Measurements from ENCODE around the gene BUD31. TPM values are rescaled to one million over a fixed set of nuclear protein-coding genes. Genes with fewer than 3 reads are reported as not detected.

The BUD31 gene
- total and polyA plus RNA-seq, 4 donors, result 18.5 to 55.9 (median 32.0) TPM

DNA sequence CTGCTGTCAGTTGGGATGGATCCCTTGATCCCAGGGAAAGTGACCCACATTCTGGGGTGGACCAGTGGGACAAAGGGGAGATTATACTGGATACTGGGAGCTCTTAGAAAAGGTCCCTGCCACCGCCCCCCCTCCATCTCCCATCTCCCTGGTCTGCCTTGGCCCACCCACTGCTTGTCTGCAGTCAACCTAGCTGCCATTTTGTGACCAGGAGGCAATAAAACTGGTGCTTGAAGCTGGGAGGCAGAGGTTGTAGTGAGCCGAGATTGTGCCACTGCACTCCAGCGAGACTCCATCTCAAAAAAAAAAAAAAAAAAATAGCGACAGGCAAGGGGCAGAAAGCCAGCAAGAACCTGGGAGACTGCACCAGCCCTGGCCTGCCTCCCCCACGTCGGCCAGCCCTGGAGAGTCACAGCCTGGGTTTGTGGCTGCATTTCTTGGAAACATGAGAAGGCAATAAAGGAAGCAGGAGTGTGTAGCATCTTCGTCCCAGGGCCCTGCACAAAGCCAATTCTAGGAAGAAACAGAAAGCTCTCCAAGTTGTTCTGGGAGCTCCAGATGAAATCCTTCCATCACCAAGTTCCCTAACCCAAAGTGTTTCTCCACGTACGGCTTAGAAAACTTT is 38.9 kb upstream of the BUD31 start:
- peaks cover 4 to 18% (median 7%) of the 10 kb centered on the region in 4 donors for H3K36me3 ChIP-seq (ENCODE audit: control insufficient read depth in 4 of 4, insufficient read depth in 3 of 4, low read depth in 1 of 4, low read length in 3 of 4)
- WGBS, result 80% methylated on average over 9 of the region's 9 CpGs
- peaks cover 3 to 19% (median 13%) of the 10 kb centered on the region in 4 donors for H3K4me1 ChIP-seq (ENCODE audit: control insufficient read depth in 4 of 4, insufficient read depth in 4 of 4, low read length in 3 of 4)
- TF ChIP-seq NR2F2 (IDR thresholded peaks at IDR 0.05) (no peak), EGR1 (IDR thresholded peaks at IDR 0.05; ENCODE audit: low read depth in 2 of 2) (no peak), FOXA1 (IDR thresholded peaks at IDR 0.05) (no peak), ATF3 (IDR thresholded peaks at IDR 0.05) (no peak), YY1 (IDR thresholded peaks at IDR 0.05) (no peak), RAD21 (IDR thresholded peaks at IDR 0.05) (no peak), TAF1 (conservative IDR thresholded peaks at IDR 0.05) (no peak), HNF4G (IDR thresholded peaks at IDR 0.05) (no peak)
- TF ChIP-seq, protein P1, sequence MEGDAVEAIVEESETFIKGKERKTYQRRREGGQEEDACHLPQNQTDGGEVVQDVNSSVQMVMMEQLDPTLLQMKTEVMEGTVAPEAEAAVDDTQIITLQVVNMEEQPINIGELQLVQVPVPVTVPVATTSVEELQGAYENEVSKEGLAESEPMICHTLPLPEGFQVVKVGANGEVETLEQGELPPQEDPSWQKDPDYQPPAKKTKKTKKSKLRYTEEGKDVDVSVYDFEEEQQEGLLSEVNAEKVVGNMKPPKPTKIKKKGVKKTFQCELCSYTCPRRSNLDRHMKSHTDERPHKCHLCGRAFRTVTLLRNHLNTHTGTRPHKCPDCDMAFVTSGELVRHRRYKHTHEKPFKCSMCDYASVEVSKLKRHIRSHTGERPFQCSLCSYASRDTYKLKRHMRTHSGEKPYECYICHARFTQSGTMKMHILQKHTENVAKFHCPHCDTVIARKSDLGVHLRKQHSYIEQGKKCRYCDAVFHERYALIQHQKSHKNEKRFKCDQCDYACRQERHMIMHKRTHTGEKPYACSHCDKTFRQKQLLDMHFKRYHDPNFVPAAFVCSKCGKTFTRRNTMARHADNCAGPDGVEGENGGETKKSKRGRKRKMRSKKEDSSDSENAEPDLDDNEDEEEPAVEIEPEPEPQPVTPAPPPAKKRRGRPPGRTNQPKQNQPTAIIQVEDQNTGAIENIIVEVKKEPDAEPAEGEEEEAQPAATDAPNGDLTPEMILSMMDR (IDR thresholded peaks at IDR 0.05; ENCODE audit: low read depth, low read length, missing input control), result no peak
- no peak overlapping the region for H3K4me3 ChIP-seq (ENCODE audit: low read depth in 1 of 3, low read length in 3 of 3)
- no peaks in the 10 kb centered on the region for H3K27me3 ChIP-seq (ENCODE audit: control insufficient read depth in 4 of 4, insufficient read depth in 4 of 4, low read length in 3 of 4)
- no peak overlapping the region for H3K9ac ChIP-seq (ENCODE audit: low read depth in 1 of 2, low read length in 2 of 2)
- H3K27ac ChIP-seq (ENCODE audit: low read depth in 1 of 2, low read length in 2 of 2), result no peak overlapping the region
- H3K9me3 ChIP-seq (ENCODE audit: control insufficient read depth in 4 of 4, low read length in 3 of 4), result no peaks in the 10 kb centered on the region
- no peak for DNase-seq (ENCODE audit: low spot score)

DNA sequence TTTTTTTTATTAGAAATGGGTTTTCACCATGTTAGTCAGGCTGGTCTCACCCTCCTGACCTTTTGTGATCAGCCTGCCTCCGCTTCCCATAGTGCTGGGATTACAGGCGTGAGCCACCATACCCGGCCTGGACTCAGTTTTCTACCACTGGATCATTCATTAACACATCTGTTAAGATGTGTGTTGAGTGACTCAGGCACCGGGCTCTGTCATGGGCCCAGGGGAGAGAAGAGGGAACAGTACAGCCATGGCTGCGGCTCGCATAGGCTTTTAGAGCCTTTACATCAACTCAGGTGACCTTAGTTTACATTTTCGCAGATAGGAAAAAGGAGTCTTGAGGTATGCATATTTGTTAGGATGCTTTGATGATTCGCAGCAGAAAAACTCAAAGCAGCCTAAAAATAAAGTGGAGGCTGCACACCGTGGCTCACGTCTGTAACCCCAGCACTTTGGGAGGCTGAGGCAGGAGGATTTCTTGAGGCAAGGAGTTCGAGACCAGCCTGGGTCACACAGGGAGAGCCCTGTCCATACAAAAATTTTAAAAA is 37.3 kb upstream of the BUD31 start:
- Histone ChIP-seq H3K9ac (ENCODE audit: low read depth in 1 of 2, low read length in 2 of 2) (no peak overlapping the region), H3K4me1 (ENCODE audit: control insufficient read depth in 4 of 4, insufficient read depth in 4 of 4, low read length in 3 of 4) (peaks cover 7 to 23% (median 14%) of the 10 kb centered on the region in 4 donors), H3K36me3 (ENCODE audit: control insufficient read depth in 4 of 4, insufficient read depth in 3 of 4, low read depth in 1 of 4, low read length in 3 of 4) (peaks cover 0 to 7% (median 3%) of the 10 kb centered on the region in 4 donors), H3K27ac (ENCODE audit: low read depth in 1 of 2, low read length in 2 of 2) (no peak overlapping the region), H3K9me3 (ENCODE audit: control insufficient read depth in 4 of 4, low read length in 3 of 4) (no peaks in the 10 kb centered on the region), H3K27me3 (ENCODE audit: control insufficient read depth in 4 of 4, insufficient read depth in 4 of 4, low read length in 3 of 4) (no peaks in the 10 kb centered on the region), H3K4me3 (ENCODE audit: low read depth in 1 of 3, low read length in 3 of 3) (no peak overlapping the region)
- TF ChIP-seq EGR1 (IDR thresholded peaks at IDR 0.05; ENCODE audit: low read depth in 2 of 2), result no peak
- TF ChIP-seq ZBTB33 (IDR thresholded peaks at IDR 0.05), result no peak
- no peak for TF ChIP-seq NR2F2 (IDR thresholded peaks at IDR 0.05)
- no peak for TF ChIP-seq FOXA1 (IDR thresholded peaks at IDR 0.05)
- no peak for TF ChIP-seq SP1 (IDR thresholded peaks at IDR 0.05)
- no peak for TF ChIP-seq REST (IDR thresholded peaks at IDR 0.05)
- TF ChIP-seq GABPA (IDR thresholded peaks at IDR 0.05 in 1 of 2, conservative IDR thresholded peaks at IDR 0.05 in 1 of 2), result no peak
- no peak for TF ChIP-seq TAF1 (conservative IDR thresholded peaks at IDR 0.05)
- TF ChIP-seq RAD21 (IDR thresholded peaks at IDR 0.05), result no peak
- no peak for TF ChIP-seq HNF4G (IDR thresholded peaks at IDR 0.05)
- TF ChIP-seq MAX (IDR thresholded peaks at IDR 0.05), result no peak
- no peak for TF ChIP-seq JUND (IDR thresholded peaks at IDR 0.05)
- TF ChIP-seq, protein P1 (IDR thresholded peaks at IDR 0.05; ENCODE audit: low read depth, low read length, missing input control), result no peak
- no peak for TF ChIP-seq FOXA2 (IDR thresholded peaks at IDR 0.05)
- no peak for TF ChIP-seq RXRA (IDR thresholded peaks at IDR 0.05)
- no peak for TF ChIP-seq ATF3 (IDR thresholded peaks at IDR 0.05)
- no peak for TF ChIP-seq YY1 (IDR thresholded peaks at IDR 0.05)
- TF ChIP-seq HNF4A (conservative IDR thresholded peaks at IDR 0.05), result no peak
- WGBS, result 96% methylated on average over 11 of the region's 11 CpGs
- no peak for DNase-seq (ENCODE audit: low spot score)

Data from liver (tissue), 9 donors.